Measurements from ENCODE around the gene TRIP13.

- TF ChIP-seq CTCF (IDR thresholded peaks at IDR 0.05) (no peak), ZFX (IDR thresholded peaks at IDR 0.05; ENCODE audit: borderline replicate concordance) (no peak)
Measured at GRCh38 chr5:963673-964531, 71.2 kb downstream of the TRIP13 start.

All from 22Rv1 (cell line).